GM12878 (cell line): ENCODE data around the gene PLPP6.

Source experiments
- CREB1 ChIP-seq: IDR thresholded peaks from 2 replicates; pipeline ENCODE4 v1.6.1; 2012; ENCODE audit warnings: low read depth, mild to moderate bottlenecking, inconsistent platforms
- ETV6 ChIP-seq, 2 experiments: fragments of 450-650 bp in 1 of 2; IDR thresholded peaks in 1 of 2; conservative IDR thresholded peaks in 1 of 2; 2 replicates each; pipeline ENCODE4 v1.6.1; 2014; ENCODE audit warnings: antibody characterized with exemption in 1 of 2, borderline replicate concordance in 1 of 2, low read depth in 1 of 2, mild to moderate bottlenecking in 1 of 2, moderate library complexity in 1 of 2
- EZH2 ChIP-seq: IDR thresholded peaks from 2 replicates; pipeline ENCODE4 v1.6.1; 2012; ENCODE audit warnings: low read depth, mild to moderate bottlenecking, control low read depth, inconsistent platforms, low read length, borderline replicate concordance; ENCODE audit not compliant: control insufficient read depth
- GATAD2B ChIP-seq: fragments of 450-650 bp; conservative IDR thresholded peaks from 2 replicates; pipeline ENCODE4 v1.6.1; 2017; ENCODE audit warnings: low read depth, mild to moderate bottlenecking, moderate library complexity
- JUND ChIP-seq: IDR thresholded peaks from 2 replicates; pipeline ENCODE4 v1.6.1; 2012; ENCODE audit warnings: low read depth, mild to moderate bottlenecking, low read length, improper control_type of control experiment, moderate library complexity
- MXI1 ChIP-seq: fragments of 150-350 bp; IDR thresholded peaks from 2 replicates; pipeline ENCODE4 v1.6.1; 2011; ENCODE audit warnings: low read depth, mild to moderate bottlenecking, inconsistent platforms, low read length, improper control_type of control experiment
- STAT1 ChIP-seq: fragments of 450-650 bp; conservative IDR thresholded peaks from 2 replicates; pipeline ENCODE4 v1.6.1; 2014; ENCODE audit warnings: antibody characterized with exemption, mild to moderate bottlenecking
- SUPT20H ChIP-seq: IDR thresholded peaks from 2 replicates; pipeline ENCODE4 v1.6.1; 2011; ENCODE audit warnings: low read depth, mild to moderate bottlenecking, low read length, moderate library complexity, borderline replicate concordance; ENCODE audit not compliant: control insufficient read depth
- TF ChIP-seq, protein P1 (sequence below), 3 experiments: IDR thresholded peaks in 2 of 3; conservative IDR thresholded peaks in 1 of 3; 2 replicates each; pipeline ENCODE4 v1.5.1; 2011; ENCODE audit warnings: low read depth in 3 of 3, low read length in 3 of 3, mild to moderate bottlenecking in 3 of 3, control low read depth in 2 of 3, moderate library complexity in 2 of 3, inconsistent platforms in 1 of 3, mixed read lengths in 1 of 3; ENCODE audit not compliant: control insufficient read depth in 2 of 3, insufficient read depth in 1 of 3; ENCODE audit errors: extremely low read depth in 1 of 3
- TF ChIP-seq, protein P2 (sequence below): IDR thresholded peaks from 2 replicates; pipeline ENCODE4 v1.6.1; 2012; ENCODE audit warnings: low read depth, low read length, improper control_type of control experiment
- TF ChIP-seq, protein P3 (sequence below): fragments of 150-350 bp; IDR thresholded peaks from 2 replicates; pipeline ENCODE4 v1.6.1; 2016; ENCODE audit warnings: low read depth, low read length
- TF ChIP-seq, protein P4 (sequence below): IDR thresholded peaks from 2 replicates; pipeline ENCODE4 v1.6.1; 2011; ENCODE audit warnings: borderline replicate concordance, low read depth, mild to moderate bottlenecking, moderate library complexity, low read length; ENCODE audit not compliant: insufficient read depth, poor library complexity, severe bottlenecking

DNA sequence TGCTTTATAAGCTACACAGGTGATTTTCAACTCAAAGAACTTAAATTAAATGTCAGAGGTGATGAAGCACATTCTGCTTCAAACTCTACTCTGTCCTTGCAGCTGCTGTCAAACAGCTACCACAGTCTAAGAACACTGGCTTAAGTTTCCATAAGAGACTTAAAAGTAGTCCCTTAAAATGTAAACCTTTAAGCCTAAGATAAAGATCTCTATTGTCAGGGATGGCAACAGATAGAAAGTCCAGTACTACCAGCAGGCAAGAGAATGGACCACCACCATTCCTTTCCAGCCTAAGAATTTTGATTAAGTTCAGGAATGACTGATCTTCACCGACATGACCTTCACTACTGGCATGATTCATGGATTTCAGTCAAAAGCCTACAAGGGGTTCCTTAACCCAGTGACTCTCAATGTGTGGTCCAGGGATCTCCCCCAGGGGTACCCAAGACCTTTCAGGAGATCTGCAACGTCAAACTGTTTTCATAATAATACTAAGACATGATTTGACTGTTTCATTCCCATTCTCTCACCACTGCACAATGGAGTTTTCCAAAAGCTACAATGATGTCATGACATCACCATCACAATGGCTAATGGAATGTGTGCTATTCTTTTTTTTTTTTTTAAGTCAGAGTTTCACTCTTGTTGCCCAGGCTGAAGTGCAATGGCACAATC lies 41.1 kb upstream of the PLPP6 start:
- TF ChIP-seq EZH2 (no peak), MXI1 (no peak), JUND (no peak), ETV6 (conservative IDR thresholded peaks at IDR 0.05 in 1 of 2, IDR thresholded peaks at IDR 0.05 in 1 of 2; ENCODE audit: borderline replicate concordance in 1 of 2, low read depth in 1 of 2) (no peak), SUPT20H (no peak), GATAD2B (no peak), STAT1 (no peak), CREB1 (no peak)
- TF ChIP-seq, protein P1, sequence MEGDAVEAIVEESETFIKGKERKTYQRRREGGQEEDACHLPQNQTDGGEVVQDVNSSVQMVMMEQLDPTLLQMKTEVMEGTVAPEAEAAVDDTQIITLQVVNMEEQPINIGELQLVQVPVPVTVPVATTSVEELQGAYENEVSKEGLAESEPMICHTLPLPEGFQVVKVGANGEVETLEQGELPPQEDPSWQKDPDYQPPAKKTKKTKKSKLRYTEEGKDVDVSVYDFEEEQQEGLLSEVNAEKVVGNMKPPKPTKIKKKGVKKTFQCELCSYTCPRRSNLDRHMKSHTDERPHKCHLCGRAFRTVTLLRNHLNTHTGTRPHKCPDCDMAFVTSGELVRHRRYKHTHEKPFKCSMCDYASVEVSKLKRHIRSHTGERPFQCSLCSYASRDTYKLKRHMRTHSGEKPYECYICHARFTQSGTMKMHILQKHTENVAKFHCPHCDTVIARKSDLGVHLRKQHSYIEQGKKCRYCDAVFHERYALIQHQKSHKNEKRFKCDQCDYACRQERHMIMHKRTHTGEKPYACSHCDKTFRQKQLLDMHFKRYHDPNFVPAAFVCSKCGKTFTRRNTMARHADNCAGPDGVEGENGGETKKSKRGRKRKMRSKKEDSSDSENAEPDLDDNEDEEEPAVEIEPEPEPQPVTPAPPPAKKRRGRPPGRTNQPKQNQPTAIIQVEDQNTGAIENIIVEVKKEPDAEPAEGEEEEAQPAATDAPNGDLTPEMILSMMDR (IDR thresholded peaks at IDR 0.05 in 2 of 3, conservative IDR thresholded peaks at IDR 0.05 in 1 of 3; ENCODE audit: control insufficient read depth in 2 of 3, extremely low read depth in 1 of 3, insufficient read depth in 1 of 3, low read depth in 3 of 3, low read length in 3 of 3) = no peak
- TF ChIP-seq, protein P2, sequence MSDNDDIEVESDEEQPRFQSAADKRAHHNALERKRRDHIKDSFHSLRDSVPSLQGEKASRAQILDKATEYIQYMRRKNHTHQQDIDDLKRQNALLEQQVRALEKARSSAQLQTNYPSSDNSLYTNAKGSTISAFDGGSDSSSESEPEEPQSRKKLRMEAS = no peak
- TF ChIP-seq, protein P3, sequence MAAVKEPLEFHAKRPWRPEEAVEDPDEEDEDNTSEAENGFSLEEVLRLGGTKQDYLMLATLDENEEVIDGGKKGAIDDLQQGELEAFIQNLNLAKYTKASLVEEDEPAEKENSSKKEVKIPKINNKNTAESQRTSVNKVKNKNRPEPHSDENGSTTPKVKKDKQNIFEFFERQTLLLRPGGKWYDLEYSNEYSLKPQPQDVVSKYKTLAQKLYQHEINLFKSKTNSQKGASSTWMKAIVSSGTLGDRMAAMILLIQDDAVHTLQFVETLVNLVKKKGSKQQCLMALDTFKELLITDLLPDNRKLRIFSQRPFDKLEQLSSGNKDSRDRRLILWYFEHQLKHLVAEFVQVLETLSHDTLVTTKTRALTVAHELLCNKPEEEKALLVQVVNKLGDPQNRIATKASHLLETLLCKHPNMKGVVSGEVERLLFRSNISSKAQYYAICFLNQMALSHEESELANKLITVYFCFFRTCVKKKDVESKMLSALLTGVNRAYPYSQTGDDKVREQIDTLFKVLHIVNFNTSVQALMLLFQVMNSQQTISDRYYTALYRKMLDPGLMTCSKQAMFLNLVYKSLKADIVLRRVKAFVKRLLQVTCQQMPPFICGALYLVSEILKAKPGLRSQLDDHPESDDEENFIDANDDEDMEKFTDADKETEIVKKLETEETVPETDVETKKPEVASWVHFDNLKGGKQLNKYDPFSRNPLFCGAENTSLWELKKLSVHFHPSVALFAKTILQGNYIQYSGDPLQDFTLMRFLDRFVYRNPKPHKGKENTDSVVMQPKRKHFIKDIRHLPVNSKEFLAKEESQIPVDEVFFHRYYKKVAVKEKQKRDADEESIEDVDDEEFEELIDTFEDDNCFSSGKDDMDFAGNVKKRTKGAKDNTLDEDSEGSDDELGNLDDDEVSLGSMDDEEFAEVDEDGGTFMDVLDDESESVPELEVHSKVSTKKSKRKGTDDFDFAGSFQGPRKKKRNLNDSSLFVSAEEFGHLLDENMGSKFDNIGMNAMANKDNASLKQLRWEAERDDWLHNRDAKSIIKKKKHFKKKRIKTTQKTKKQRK = no peak
- TF ChIP-seq, protein P4, sequence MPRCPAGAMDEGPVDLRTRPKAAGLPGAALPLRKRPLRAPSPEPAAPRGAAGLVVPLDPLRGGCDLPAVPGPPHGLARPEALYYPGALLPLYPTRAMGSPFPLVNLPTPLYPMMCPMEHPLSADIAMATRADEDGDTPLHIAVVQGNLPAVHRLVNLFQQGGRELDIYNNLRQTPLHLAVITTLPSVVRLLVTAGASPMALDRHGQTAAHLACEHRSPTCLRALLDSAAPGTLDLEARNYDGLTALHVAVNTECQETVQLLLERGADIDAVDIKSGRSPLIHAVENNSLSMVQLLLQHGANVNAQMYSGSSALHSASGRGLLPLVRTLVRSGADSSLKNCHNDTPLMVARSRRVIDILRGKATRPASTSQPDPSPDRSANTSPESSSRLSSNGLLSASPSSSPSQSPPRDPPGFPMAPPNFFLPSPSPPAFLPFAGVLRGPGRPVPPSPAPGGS = no peak
